NCI-H345 (cell line): ENCODE data around the gene GPAM.
"Not testable (repeated sequence)": the region's sequence is repeated elsewhere in the genome, so short reads cannot be mapped to it uniquely, and the experiment has no call there.

Experiments used
- DNase-seq: peaks from one replicate; lab custom pipeline; 2025; lab: John Stamatoyannopoulos, UW

The GPAM gene

GRCh38 chr10:112132435-112132834 is 51.1 kb downstream of the GPAM start:
- DNase-seq, result no peak

GRCh38 chr10:112131996-112132395 is 51.6 kb downstream of the GPAM start:
- DNase-seq, result no peak

- no peak for DNase-seq
These were observed 52.2 kb downstream of the GPAM start for GRCh38 chr10:112131346-112131745.

- DNase-seq, result no peak
These were observed 56.7 kb downstream of the GPAM start for GRCh38 chr10:112126901-112127300.

- no peak for DNase-seq
These were observed 57.4 kb downstream of the GPAM start for GRCh38 chr10:112126172-112126571.

- DNase-seq, result no peak
These were observed 58.7 kb downstream of the GPAM start for GRCh38 chr10:112124866-112125265.

GRCh38 chr10:112122827-112123226 is 60.7 kb downstream of the GPAM start:
- DNase-seq, result no peak

GRCh38 chr10:112120491-112120890 is 63.1 kb downstream of the GPAM start:
- no peak for DNase-seq

- peak; percentile 2 for DNase-seq
These were observed 67.7 kb downstream of the GPAM start for GRCh38 chr10:112115781-112116385.

GRCh38 chr10:112109779-112110178 is 73.8 kb downstream of the GPAM start:
- not testable (repeated sequence) for DNase-seq
